ENCODE measurements around the gene MAX. TPM values are rescaled to one million over a fixed set of nuclear protein-coding genes. Genes with fewer than 3 reads are reported as not detected.
A peak's percentile ranks its signal among the peaks of the same experiment; 100 is the strongest.

The MAX gene, protein sequence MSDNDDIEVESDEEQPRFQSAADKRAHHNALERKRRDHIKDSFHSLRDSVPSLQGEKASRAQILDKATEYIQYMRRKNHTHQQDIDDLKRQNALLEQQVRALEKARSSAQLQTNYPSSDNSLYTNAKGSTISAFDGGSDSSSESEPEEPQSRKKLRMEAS
- 100 to 1,000 TPM; 129 to 153 (median 147) TPM for total RNA-seq
- long read RNA-seq, donor 1, transcript MAX-204 (4 exons, 1,973 nt) = major isoform, 22 of 60 reads
- long read RNA-seq, donor 1, transcript MAX-205 (5 exons, 1,546 nt) = minor isoform, 19 of 60 reads
- long read RNA-seq, donor 1, partial matches to known transcripts = 3 of 60 reads
- long read RNA-seq, donor 1, other reads (novel, unspliced or antisense) = 11 of 60 reads
- long read RNA-seq, donor 2, partial matches to known transcripts = 1 of 17 reads
- long read RNA-seq, donor 2, other reads (novel, unspliced or antisense) = 8 of 17 reads

DNA sequence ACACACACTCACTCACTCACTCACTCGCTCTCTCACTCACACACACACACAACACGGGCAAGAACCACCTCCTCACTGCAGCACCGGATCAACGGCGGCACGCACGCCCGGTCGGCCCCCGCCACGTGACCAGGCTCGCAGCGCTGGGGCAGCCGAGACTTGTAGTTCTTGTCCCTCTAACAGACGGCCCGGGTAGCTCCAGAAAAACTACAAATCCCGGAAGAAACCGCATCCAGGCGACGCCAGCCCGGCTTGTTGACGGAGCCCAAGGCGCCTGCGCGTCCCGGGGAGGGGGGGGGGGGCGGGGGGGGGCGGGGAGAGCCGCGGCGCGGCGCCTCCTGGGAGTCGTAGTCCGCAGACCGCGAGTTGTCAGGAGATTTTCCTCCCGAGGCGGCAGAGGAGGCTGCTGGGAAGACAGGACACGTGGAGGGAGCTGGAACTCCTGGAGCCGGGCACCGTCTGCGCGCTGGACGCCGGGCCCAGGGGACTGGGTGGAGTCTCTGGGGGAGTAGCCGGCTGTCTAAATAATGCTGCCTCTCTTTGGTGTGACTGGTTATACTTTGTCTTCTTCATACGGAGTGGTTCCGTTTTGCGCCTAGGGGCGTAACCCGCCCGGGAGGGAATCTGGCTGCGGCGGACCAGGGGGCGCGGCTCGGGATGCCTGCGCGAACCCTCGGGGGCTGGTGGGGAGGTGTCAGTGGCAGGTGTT, at the start of gene MAX:
Gene MAX, minus strand, starts transcription at position 77 of the 709 bp plus-strand sequence. CDS start 178 bp downstream, outside the sequence.
- intact Hi-C loops (cut with DNase I, micrococcal nuclease) = no loop called here
- Histone ChIP-seq H3K4me3 (peak within 1 kb of the TSS; percentile 91), H3K9me3 (no peaks in the 10 kb centered on the region), H3K36me3 (ENCODE audit: low read depth) (no peaks in the 10 kb centered on the region), H3K4me1 (ENCODE audit: low read depth) (peaks cover 11% of the 10 kb centered on the region)
- DNase-seq (peak; percentile 97 to 99 (median 98)), ATAC-seq (peak; percentile 91)
- TF ChIP-seq, protein P1, sequence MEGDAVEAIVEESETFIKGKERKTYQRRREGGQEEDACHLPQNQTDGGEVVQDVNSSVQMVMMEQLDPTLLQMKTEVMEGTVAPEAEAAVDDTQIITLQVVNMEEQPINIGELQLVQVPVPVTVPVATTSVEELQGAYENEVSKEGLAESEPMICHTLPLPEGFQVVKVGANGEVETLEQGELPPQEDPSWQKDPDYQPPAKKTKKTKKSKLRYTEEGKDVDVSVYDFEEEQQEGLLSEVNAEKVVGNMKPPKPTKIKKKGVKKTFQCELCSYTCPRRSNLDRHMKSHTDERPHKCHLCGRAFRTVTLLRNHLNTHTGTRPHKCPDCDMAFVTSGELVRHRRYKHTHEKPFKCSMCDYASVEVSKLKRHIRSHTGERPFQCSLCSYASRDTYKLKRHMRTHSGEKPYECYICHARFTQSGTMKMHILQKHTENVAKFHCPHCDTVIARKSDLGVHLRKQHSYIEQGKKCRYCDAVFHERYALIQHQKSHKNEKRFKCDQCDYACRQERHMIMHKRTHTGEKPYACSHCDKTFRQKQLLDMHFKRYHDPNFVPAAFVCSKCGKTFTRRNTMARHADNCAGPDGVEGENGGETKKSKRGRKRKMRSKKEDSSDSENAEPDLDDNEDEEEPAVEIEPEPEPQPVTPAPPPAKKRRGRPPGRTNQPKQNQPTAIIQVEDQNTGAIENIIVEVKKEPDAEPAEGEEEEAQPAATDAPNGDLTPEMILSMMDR (IDR thresholded peaks at IDR 0.05) = no peak

DNA sequence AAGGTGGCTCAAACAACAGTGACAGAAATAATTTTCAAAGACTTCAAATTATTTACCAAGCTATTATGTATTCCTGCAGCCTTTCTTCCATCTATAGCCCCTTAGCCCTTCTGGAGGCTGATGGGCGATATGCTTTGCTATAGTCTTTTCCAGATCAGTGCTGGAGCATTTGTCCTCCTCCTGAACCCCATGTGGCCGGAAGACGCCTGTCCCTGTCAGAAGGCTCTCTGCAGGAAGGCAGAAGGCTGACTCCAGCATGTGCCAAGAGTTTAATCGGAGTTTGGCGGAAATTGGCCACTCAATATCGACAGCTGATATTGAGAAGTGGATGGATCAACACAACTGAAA, 49.3 kb upstream of the MAX start:
- DNase-seq (no peak), ATAC-seq (no peak)
- intact Hi-C loops (cut with DNase I, micrococcal nuclease) = no loop called here
- TF ChIP-seq, protein P1 (IDR thresholded peaks at IDR 0.05) = no peak
- Histone ChIP-seq H3K36me3 (ENCODE audit: low read depth) (no peaks in the 10 kb centered on the region), H3K4me3 (no peak overlapping the region), H3K9me3 (no peaks in the 10 kb centered on the region), H3K4me1 (ENCODE audit: low read depth) (no peaks in the 10 kb centered on the region)

DNA sequence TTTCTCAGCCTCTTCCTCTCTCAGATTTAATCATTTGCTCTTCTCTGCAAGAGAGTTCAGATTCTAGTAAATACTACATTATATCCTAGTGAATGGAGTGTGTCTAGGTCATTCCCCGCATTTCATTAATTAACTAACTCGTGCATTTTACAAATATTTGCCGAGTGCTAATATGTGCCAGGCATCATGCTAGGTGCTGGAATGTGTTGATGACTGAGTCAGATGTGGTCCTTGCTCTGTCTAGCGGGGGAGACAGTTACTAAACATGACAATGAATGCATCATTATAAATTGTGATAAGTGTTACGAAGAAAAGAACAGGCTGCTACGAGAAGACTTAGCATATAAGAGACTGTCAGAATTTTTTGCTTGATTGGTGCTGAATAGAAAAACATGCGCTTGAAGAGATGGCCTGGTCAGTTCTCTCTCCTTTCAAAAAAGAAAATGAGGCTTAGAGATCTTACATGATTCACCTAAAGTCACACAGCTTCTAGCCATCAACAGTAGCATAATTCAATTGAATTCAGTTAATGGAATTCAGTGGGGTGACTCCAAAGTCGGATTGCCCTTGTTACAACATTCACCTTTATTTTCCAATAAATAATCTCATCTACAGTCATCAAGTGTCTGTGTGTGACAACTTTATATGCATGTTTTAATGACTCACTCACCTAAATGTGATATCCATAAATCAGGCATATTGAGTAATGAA, 48.7 kb upstream of the MAX start:
- TF ChIP-seq, protein P1 (IDR thresholded peaks at IDR 0.05) = no peak
- no peak for DNase-seq
- no peaks in the 10 kb centered on the region for H3K36me3 ChIP-seq (ENCODE audit: low read depth)
- ATAC-seq = peak; percentile 13
- no peak overlapping the region for H3K4me3 ChIP-seq
- intact Hi-C loops (cut with DNase I, micrococcal nuclease) = no loop called here
- H3K9me3 ChIP-seq = no peaks in the 10 kb centered on the region
- H3K4me1 ChIP-seq (ENCODE audit: low read depth) = no peaks in the 10 kb centered on the region

DNA sequence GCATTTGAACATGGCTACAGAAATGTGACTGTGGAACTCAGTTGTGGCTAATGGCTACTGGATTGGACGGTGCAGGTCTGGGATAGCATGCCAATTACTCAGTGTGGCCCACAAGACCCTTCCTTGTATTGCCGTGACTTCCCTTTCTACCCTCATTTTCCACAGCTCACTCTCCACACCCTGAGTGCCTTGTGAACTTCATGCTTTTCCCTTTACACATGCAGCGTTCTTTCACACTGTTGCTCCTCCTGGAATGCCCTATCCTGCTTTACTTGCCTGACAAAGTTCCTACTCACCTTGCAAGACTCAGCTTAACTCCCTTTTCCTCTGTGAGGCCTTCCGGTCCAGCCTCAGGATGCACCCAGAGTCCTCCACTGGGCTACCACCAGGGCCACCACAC, 46.8 kb upstream of the MAX start:
- no peaks in the 10 kb centered on the region for H3K4me1 ChIP-seq (ENCODE audit: low read depth)
- ATAC-seq = no peak
- no peaks in the 10 kb centered on the region for H3K36me3 ChIP-seq (ENCODE audit: low read depth)
- TF ChIP-seq, protein P1 (IDR thresholded peaks at IDR 0.05) = no peak
- no peak for DNase-seq
- no peaks in the 10 kb centered on the region for H3K9me3 ChIP-seq
- intact Hi-C loops (cut with DNase I, micrococcal nuclease) = no loop called here
- H3K4me3 ChIP-seq = no peak overlapping the region

DNA sequence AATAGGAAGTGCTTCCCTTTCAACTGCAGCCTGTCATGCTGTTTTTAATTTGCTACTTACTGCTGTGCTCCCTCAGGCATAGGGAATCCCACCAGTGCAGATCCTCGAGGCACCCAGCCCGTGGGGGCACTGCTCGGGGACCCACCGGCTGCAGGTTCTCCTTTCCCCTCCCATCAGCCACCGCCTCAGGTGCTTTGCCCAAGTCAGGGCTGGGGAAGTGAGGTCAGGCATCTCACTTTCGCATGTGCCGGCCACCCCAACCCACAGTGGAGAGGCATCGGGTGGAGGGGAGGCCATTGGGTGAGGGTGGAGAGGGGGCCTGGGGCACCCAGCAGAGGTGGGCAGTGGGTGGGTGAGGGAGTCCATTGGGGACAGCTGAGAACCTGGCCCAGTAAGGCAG, 41.9 kb upstream of the MAX start:
- intact Hi-C loops (cut with DNase I, micrococcal nuclease) = no loop called here

More for the DNA sequence above, 41.9 kb upstream of the MAX start:
- no peak overlapping the region for H3K4me3 ChIP-seq
- DNase-seq = no peak
- no peaks in the 10 kb centered on the region for H3K36me3 ChIP-seq (ENCODE audit: low read depth)
- TF ChIP-seq, protein P1 (IDR thresholded peaks at IDR 0.05) = no peak
- H3K4me1 ChIP-seq (ENCODE audit: low read depth) = no peaks in the 10 kb centered on the region
- no peak for ATAC-seq
- no peaks in the 10 kb centered on the region for H3K9me3 ChIP-seq
